HEK293T (cell line): ENCODE measurements around the gene PKNOX1.

Experiments
- ARNT ChIP-seq: fragments of 450-650 bp; IDR thresholded peaks from 2 replicates; pipeline ENCODE4 v1.6.1; 2017; ENCODE audit warnings: mild to moderate bottlenecking
- BHLHE40 ChIP-seq: fragments of 450-650 bp; IDR thresholded peaks from 2 replicates; pipeline ENCODE4 v1.6.1; 2016; ENCODE audit warnings: mild to moderate bottlenecking, moderate library complexity, borderline replicate concordance
- CTBP1 ChIP-seq: fragments of 450-650 bp; IDR thresholded peaks from 2 replicates; pipeline ENCODE4 v1.6.1; 2016; ENCODE audit warnings: borderline replicate concordance
- ELF4 ChIP-seq: fragments of 450-650 bp; IDR thresholded peaks from 2 replicates; pipeline ENCODE4 v1.6.1; 2017; ENCODE audit warnings: antibody characterized with exemption
- HDGF ChIP-seq: fragments of 450-650 bp; IDR thresholded peaks from 2 replicates; pipeline ENCODE4 v1.6.1; 2017; ENCODE audit warnings: antibody characterized with exemption, borderline replicate concordance
- L3MBTL2 ChIP-seq: fragments of 450-650 bp; conservative IDR thresholded peaks from 2 replicates; pipeline ENCODE4 v1.6.1; 2016; ENCODE audit warnings: mild to moderate bottlenecking
- SP1 ChIP-seq: fragments of 450-650 bp; IDR thresholded peaks from 2 replicates; pipeline ENCODE4 v1.6.1; 2017
- TARDBP ChIP-seq: fragments of 450-650 bp; IDR thresholded peaks from 2 replicates; pipeline ENCODE4 v1.6.1; 2016

DNA sequence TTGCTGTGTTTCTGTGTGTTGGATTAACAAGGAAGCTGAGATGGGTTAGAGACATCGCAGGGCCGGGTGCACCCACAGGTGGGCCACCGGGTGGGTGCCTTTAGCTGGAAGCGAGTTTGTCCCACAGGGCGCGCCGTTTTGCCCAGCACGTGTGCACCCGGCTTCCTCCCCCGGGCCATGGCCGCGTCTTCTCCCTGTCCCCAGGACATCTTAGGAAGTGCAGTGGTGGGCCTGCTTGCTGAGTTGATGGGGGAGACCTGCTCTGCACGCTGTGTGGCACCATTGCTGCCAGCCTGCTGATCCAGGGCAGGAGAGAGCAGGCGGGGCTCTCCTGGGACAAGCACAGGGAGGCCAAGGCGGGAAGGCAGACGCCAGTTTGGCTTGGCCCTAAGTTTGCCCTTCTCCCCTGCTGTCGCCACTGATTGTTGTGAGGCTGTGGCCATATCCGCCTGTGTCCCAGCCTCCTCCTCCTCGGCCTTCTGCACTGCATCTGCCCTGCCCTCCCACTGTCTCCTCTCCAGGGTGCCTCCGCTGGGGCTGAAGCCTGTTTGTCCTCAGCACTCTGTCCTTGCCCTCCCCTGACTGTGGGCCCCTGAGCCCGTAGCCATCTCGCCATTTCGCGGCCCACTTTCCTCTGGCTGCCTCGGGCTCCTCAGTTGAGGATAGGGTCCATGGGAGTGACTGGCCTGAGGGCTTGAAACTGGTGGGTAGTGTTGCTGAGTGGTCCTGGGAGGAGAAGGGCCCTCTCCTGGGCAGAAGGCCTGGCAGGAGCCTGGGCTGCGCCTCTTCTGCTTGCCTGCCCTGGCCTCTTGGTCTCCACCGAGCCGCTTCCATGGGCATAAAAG is 47.6 kb downstream of the PKNOX1 start:
- no peak for TF ChIP-seq HDGF
- no peak for TF ChIP-seq SP1
- TF ChIP-seq ARNT: no peak
- no peak for TF ChIP-seq BHLHE40
- TF ChIP-seq L3MBTL2: no peak
- no peak for TF ChIP-seq ELF4
- no peak for TF ChIP-seq TARDBP
- TF ChIP-seq CTBP1: no peak
